WTC11 (cell line): ENCODE results near the gene FAM151A.
"Not testable (repeated sequence)": the region's sequence is repeated elsewhere in the genome, so short reads cannot be mapped to it uniquely, and the experiment has no call there.

Experiments
- ATF2 ChIP-seq: sonication (generic); formaldehyde crosslinking; IDR thresholded peaks from 2 replicates; pipeline ENCODE4 v1.8.1; 2022; ENCODE audit warnings: low read depth, missing genetic modification reagents, borderline replicate concordance
- ATF6 ChIP-seq: sonication (generic); formaldehyde crosslinking; IDR thresholded peaks from 2 replicates; pipeline ENCODE4 v1.8.1; 2023; ENCODE audit warnings: mild to moderate bottlenecking, missing genetic modification reagents
- CREM ChIP-seq: sonication (generic); formaldehyde crosslinking; IDR thresholded peaks from 2 replicates; pipeline ENCODE4 v1.8.1; 2022; ENCODE audit warnings: mild to moderate bottlenecking, missing genetic modification reagents, moderate library complexity
- CTCF ChIP-seq: fragments of 200-600 bp; IDR thresholded peaks from 2 replicates; pipeline ENCODE4 v1.8.0; 2022; ENCODE audit warnings: antibody characterized with exemption
- E2F4 ChIP-seq: sonication (generic); formaldehyde crosslinking; IDR thresholded peaks from 2 replicates; pipeline ENCODE4 v1.8.1; 2022; ENCODE audit warnings: low read depth, mild to moderate bottlenecking, moderate library complexity, missing genetic modification reagents, borderline replicate concordance
- ETV6 ChIP-seq: sonication (generic); formaldehyde crosslinking; IDR thresholded peaks from 2 replicates; pipeline ENCODE4 v1.8.1; 2022; ENCODE audit warnings: mild to moderate bottlenecking, missing genetic modification reagents
- JUN ChIP-seq: sonication (generic); formaldehyde crosslinking; IDR thresholded peaks from 2 replicates; pipeline ENCODE4 v1.8.0; 2023; ENCODE audit warnings: mild to moderate bottlenecking, missing genetic modification reagents
- NFYB ChIP-seq: sonication (generic); formaldehyde crosslinking; conservative IDR thresholded peaks from 2 replicates; pipeline ENCODE4 v1.8.0; 2022; ENCODE audit warnings: low read depth, missing genetic modification reagents
- NR3C1 ChIP-seq: sonication (generic); formaldehyde crosslinking; conservative IDR thresholded peaks from 2 replicates; pipeline ENCODE4 v1.8.1; 2023; ENCODE audit warnings: low read depth, mild to moderate bottlenecking, missing genetic modification reagents
- PRDM15 ChIP-seq: sonication (generic); formaldehyde crosslinking; IDR thresholded peaks from 2 replicates; pipeline ENCODE4 v1.8.0; 2022; ENCODE audit warnings: missing genetic modification reagents
- TP53 ChIP-seq: sonication (generic); formaldehyde crosslinking; IDR thresholded peaks from 2 replicates; pipeline ENCODE4 v1.8.1; 2023; ENCODE audit warnings: mild to moderate bottlenecking, missing genetic modification reagents
- USF1 ChIP-seq: sonication (generic); formaldehyde crosslinking; IDR thresholded peaks from 2 replicates; pipeline ENCODE4 v1.8.0; 2022; ENCODE audit warnings: mild to moderate bottlenecking, missing genetic modification reagents
- ZNF396 ChIP-seq: fragments of 250-450 bp; sonication (Bioruptor Pico); IDR thresholded peaks from 2 replicates; pipeline ENCODE4 v1.8.0; 2021; ENCODE audit warnings: mild to moderate bottlenecking, moderate library complexity, borderline replicate concordance
- ZNF671 ChIP-seq: fragments of 250-450 bp; sonication (Bioruptor Pico); IDR thresholded peaks from 2 replicates; pipeline ENCODE4 v1.8.0; 2021; ENCODE audit warnings: mild to moderate bottlenecking

- TF ChIP-seq CTCF; E2F4 (CRISPR knock-in tag); ATF2 (CRISPR knock-in tag); ZNF671; ZNF396 (CRISPR knock-in tag); USF1 (CRISPR knock-in tag); PRDM15 (CRISPR knock-in tag); TP53 (CRISPR knock-in tag); ATF6 (CRISPR knock-in tag); NFYB (CRISPR knock-in tag); ETV6; CREM; JUN (CRISPR knock-in tag); NR3C1: not testable (repeated sequence)
These were observed 13.4 kb upstream of the FAM151A start for GRCh38 chr1:54636461-54637446.
